Mesothelial cell of epicardium (in vitro differentiated cells): ENCODE measurements around the gene C19orf25. TPM values are rescaled to one million over a fixed set of nuclear protein-coding genes. Genes with fewer than 3 reads are reported as not detected.

Experiments
- DNase-seq, 2 experiments: peaks; one replicate each; pipeline ENCODE4 v3.0.0; 2021; ENCODE audit warnings: low spot score in 2 of 2; ENCODE audit not compliant: unreplicated experiment in 2 of 2
- H3K27ac Mint-ChIP-seq: 2 replicates; pipeline ENCODE4 v1.8.0; 2021; ENCODE audit warnings: mixed read lengths
- H3K27me3 Mint-ChIP-seq: 2 replicates; pipeline ENCODE4 v1.8.0; 2021; ENCODE audit warnings: low read depth, mixed read lengths
- H3K36me3 Mint-ChIP-seq: 2 replicates; pipeline ENCODE4 v1.8.0; 2021; ENCODE audit warnings: mixed read lengths
- H3K4me1 Mint-ChIP-seq: 2 replicates; pipeline ENCODE4 v1.8.0; 2021; ENCODE audit warnings: mixed read lengths
- H3K4me3 Mint-ChIP-seq: 2 replicates; pipeline ENCODE4 v1.8.0; 2021; ENCODE audit warnings: mild to moderate bottlenecking, moderate library complexity, mixed read lengths
- H3K9me3 Mint-ChIP-seq: 2 replicates; pipeline ENCODE4 v1.8.0; 2021; ENCODE audit warnings: mixed read lengths
- CTCF ChIP-seq: fragments of 200-600 bp; sonication (generic); IDR thresholded peaks from one replicate; pipeline ENCODE4 v1.5.0; 2021; ENCODE audit warnings: antibody characterized with exemption; ENCODE audit not compliant: unreplicated experiment
- total RNA-seq: library from RNA; stranded (reverse); gene quantifications from 3 replicates; pipeline ENCODE4 v1.2.1, GENCODE V29; 2021

The C19orf25 gene
- total RNA-seq, 1 donor from 2014 or later: 29.4 TPM

GRCh38 chr19:1492474-1493006, 13.5 kb upstream of the C19orf25 start:
- no peak for DNase-seq
- H3K9me3 Mint-ChIP-seq: no peaks in the 10 kb centered on the region
- peaks cover 15% of the 10 kb centered on the region for H3K4me1 Mint-ChIP-seq
- H3K27ac Mint-ChIP-seq: no peak overlapping the region
- H3K36me3 Mint-ChIP-seq: no peaks in the 10 kb centered on the region
- peaks cover 31% of the 10 kb centered on the region for H3K27me3 Mint-ChIP-seq
- H3K4me3 Mint-ChIP-seq: peak overlapping the region; percentile 57
- TF ChIP-seq CTCF: no peak

GRCh38 chr19:1491849-1492170, 12.8 kb upstream of the C19orf25 start:
- H3K27ac Mint-ChIP-seq: no peak overlapping the region
- peak overlapping the region; percentile 57 for H3K4me3 Mint-ChIP-seq
- H3K4me1 Mint-ChIP-seq: peaks cover 15% of the 10 kb centered on the region
- no peak for TF ChIP-seq CTCF
- H3K27me3 Mint-ChIP-seq: peaks cover 29% of the 10 kb centered on the region
- H3K36me3 Mint-ChIP-seq: no peaks in the 10 kb centered on the region
- H3K9me3 Mint-ChIP-seq: no peaks in the 10 kb centered on the region
- no peak for DNase-seq

GRCh38 chr19:1491114-1491848, 12.3 kb upstream of the C19orf25 start, which contains the start of gene REEP6:
REEP6 (plus strand) TSS chr19:1491181; CDS start chr19:1491270, 89 bp downstream.
- Mint-ChIP-seq H3K4me3 (peak within 1 kb of the TSS; percentile 83), H3K4me1 (peaks cover 12% of the 10 kb centered on the region), H3K27me3 (peaks cover 26% of the 10 kb centered on the region), H3K9me3 (no peaks in the 10 kb centered on the region), H3K36me3 (no peaks in the 10 kb centered on the region), H3K27ac (peak within 1 kb of the TSS; percentile 91)
- TF ChIP-seq CTCF: no peak
- peak in 1 of 2 experiments; percentile 18 for DNase-seq

GRCh38 chr19:1490311-1491113, 11.5 kb upstream of the C19orf25 start, which contains the start of gene PCSK4:
PCSK4 (minus strand) TSS chr19:1490350; CDS start chr19:1490346, 4 bp downstream.
- Mint-ChIP-seq H3K36me3 (no peaks in the 10 kb centered on the region), H3K27ac (peak within 1 kb of the TSS; percentile 91), H3K27me3 (peaks cover 26% of the 10 kb centered on the region), H3K4me1 (peaks cover 11% of the 10 kb centered on the region), H3K4me3 (peak within 1 kb of the TSS; percentile 83), H3K9me3 (no peaks in the 10 kb centered on the region)
- no peak for TF ChIP-seq CTCF
- DNase-seq: peak; percentile 97 to 98

- H3K4me3 Mint-ChIP-seq: peak overlapping the region; percentile 64
- TF ChIP-seq CTCF: no peak
Observed at GRCh38 chr19:1489463-1490310, 10.7 kb upstream of the C19orf25 start.

More at GRCh38 chr19:1489463-1490310, 10.7 kb upstream of the C19orf25 start:
- Mint-ChIP-seq H3K4me1 (peaks cover 11% of the 10 kb centered on the region), H3K27ac (peak overlapping the region; percentile 25), H3K9me3 (no peaks in the 10 kb centered on the region), H3K36me3 (no peaks in the 10 kb centered on the region), H3K27me3 (peaks cover 26% of the 10 kb centered on the region)
- peak in 1 of 2 experiments; percentile 20 for DNase-seq
